Gastroesophageal sphincter (tissue), 3 donors: ENCODE data around the gene TPRA1.

Experiments used
- POLR2A ChIP-seq, 2 donors: fragments of 450-650 bp; IDR thresholded peaks; one replicate each; pipeline ENCODE4 v1.6.1; 2017; ENCODE audit warnings: antibody characterized with exemption in 2 of 2, mild to moderate bottlenecking in 2 of 2, moderate library complexity in 1 of 2
- POLR2AphosphoS5 ChIP-seq: sonication (generic); formaldehyde crosslinking; IDR thresholded peaks from one replicate; pipeline ENCODE4 v1.6.1; 2017; ENCODE audit warnings: antibody characterized with exemption
- TF ChIP-seq, protein P1 (sequence below), 4 experiments: fragments of 200-600 bp in 2 of 4; fragments of 450-650 bp in 2 of 4; sonication (generic) in 1 of 4; IDR thresholded peaks; one replicate each; pipeline ENCODE4 v1.5.1; 2017 to 2019; ENCODE audit warnings: antibody characterized with exemption in 4 of 4, mild to moderate bottlenecking in 2 of 4, moderate library complexity in 2 of 4

DNA sequence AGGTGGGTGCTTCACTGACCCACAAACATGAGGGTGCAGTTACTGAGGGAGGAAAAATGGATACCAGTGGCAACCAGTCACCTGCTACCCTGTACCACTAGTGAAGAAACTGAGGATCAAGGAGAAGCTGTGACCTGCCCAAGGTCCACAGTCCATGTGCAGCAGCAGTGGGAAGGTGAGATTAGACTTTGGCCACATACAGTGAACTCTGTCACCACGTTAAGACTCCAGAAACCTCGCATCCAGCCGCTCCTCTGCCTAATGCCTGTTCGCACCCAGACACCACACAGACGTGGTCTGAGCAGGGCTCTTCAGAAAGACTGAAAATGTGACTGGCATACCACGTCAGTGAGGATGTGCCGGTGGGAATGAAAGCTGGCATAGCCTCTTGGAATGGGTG, 20.0 kb downstream of the TPRA1 start:
- TF ChIP-seq POLR2A (IDR thresholded peaks at IDR 0.05) (no peak), POLR2AphosphoS5 (no peak)
- TF ChIP-seq, protein P1, sequence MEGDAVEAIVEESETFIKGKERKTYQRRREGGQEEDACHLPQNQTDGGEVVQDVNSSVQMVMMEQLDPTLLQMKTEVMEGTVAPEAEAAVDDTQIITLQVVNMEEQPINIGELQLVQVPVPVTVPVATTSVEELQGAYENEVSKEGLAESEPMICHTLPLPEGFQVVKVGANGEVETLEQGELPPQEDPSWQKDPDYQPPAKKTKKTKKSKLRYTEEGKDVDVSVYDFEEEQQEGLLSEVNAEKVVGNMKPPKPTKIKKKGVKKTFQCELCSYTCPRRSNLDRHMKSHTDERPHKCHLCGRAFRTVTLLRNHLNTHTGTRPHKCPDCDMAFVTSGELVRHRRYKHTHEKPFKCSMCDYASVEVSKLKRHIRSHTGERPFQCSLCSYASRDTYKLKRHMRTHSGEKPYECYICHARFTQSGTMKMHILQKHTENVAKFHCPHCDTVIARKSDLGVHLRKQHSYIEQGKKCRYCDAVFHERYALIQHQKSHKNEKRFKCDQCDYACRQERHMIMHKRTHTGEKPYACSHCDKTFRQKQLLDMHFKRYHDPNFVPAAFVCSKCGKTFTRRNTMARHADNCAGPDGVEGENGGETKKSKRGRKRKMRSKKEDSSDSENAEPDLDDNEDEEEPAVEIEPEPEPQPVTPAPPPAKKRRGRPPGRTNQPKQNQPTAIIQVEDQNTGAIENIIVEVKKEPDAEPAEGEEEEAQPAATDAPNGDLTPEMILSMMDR (IDR thresholded peaks at IDR 0.05), result no peak
